ENCODE measurements around the gene MSL2. TPM values are rescaled to one million over a fixed set of nuclear protein-coding genes. Genes with fewer than 3 reads are reported as not detected.
"Not testable (repeated sequence)": the region's sequence is repeated elsewhere in the genome, so short reads cannot be mapped to it uniquely, and the experiment has no call there.

Gene MSL2
- polyA plus RNA-seq, 1 donor (not counting 4 experiments of a cell fraction or from before 2014, with no cell fraction given) = 9.5 TPM

GRCh38 chr3:136232413-136232812 lies 36.3 kb upstream of the MSL2 start:
- dilution Hi-C loops (cut with MboI; ENCODE audit: extremely low pct_ligation_motif_present, low sequenced_read_pairs) = no loop called here
- H3K4me2 ChIP-seq (ENCODE audit: control insufficient read depth, extremely low read depth, insufficient read depth, low read depth, low read length) = no peak overlapping the region
- H3K4me1 ChIP-seq (ENCODE audit: control insufficient read depth, extremely low read depth, insufficient read depth, low read length) = no peaks in the 10 kb centered on the region
- H3K27ac ChIP-seq (ENCODE audit: control insufficient read depth, insufficient read depth, low read length) = no peak overlapping the region
- no peaks in the 10 kb centered on the region for H3K79me2 ChIP-seq (ENCODE audit: control insufficient read depth, insufficient read depth, low read length)
- DNase-seq (ENCODE audit: low read depth, low spot score) (no peak), FAIRE-seq (no peak)
- no peaks in the 10 kb centered on the region for H3K9me3 ChIP-seq (ENCODE audit: control insufficient read depth, low read depth, low read length)
- TF ChIP-seq CTCF (optimal IDR thresholded peaks at IDR 0.05 in 1 of 3, IDR thresholded peaks at IDR 0.05 in 1 of 3, conservative IDR thresholded peaks at IDR 0.05 in 1 of 3; ENCODE audit: extremely low read depth in 1 of 3, insufficient read depth in 2 of 3, low read length in 3 of 3) = no peak
- TF ChIP-seq EZH2 (IDR thresholded peaks at IDR 0.05; ENCODE audit: low read length) = no peak
- H4K20me1 ChIP-seq (ENCODE audit: control insufficient read depth, extremely low read depth, insufficient read depth, low read length) = no peaks in the 10 kb centered on the region
- no peaks in the 10 kb centered on the region for H3K9me1 ChIP-seq (ENCODE audit: control insufficient read depth, extremely low read depth, insufficient read depth, low read length)
- H3K9ac ChIP-seq (ENCODE audit: control insufficient read depth, extremely low read depth, insufficient read depth, low read length) = no peak overlapping the region
- no peak overlapping the region for H3K4me3 ChIP-seq (ENCODE audit: control insufficient read depth in 2 of 3, extremely low read depth in 1 of 3, insufficient read depth in 2 of 3, low read depth in 1 of 3, low read length in 3 of 3)
- H3K36me3 ChIP-seq (ENCODE audit: control insufficient read depth in 2 of 2, extremely low read depth in 1 of 2, insufficient read depth in 2 of 2, low read length in 2 of 2) = no peaks in the 10 kb centered on the region
- H2AFZ ChIP-seq (ENCODE audit: control insufficient read depth, low read length) = no peak overlapping the region
- no peaks in the 10 kb centered on the region for H3K27me3 ChIP-seq (ENCODE audit: control insufficient read depth, extremely low read depth, insufficient read depth, low read length)

- H3K9ac ChIP-seq (ENCODE audit: control insufficient read depth, extremely low read depth, insufficient read depth, low read length); H3K27ac ChIP-seq (ENCODE audit: control insufficient read depth, insufficient read depth, low read length); H3K4me1 ChIP-seq (ENCODE audit: control insufficient read depth, extremely low read depth, insufficient read depth, low read length); H3K27me3 ChIP-seq (ENCODE audit: control insufficient read depth, extremely low read depth, insufficient read depth, low read length); dilution Hi-C loops (cut with MboI; ENCODE audit: extremely low pct_ligation_motif_present, low sequenced_read_pairs); H3K4me3 ChIP-seq (ENCODE audit: control insufficient read depth in 2 of 3, extremely low read depth in 1 of 3, insufficient read depth in 2 of 3, low read depth in 1 of 3, low read length in 3 of 3); DNase-seq (ENCODE audit: low read depth, low spot score); H3K79me2 ChIP-seq (ENCODE audit: control insufficient read depth, insufficient read depth, low read length); H3K9me3 ChIP-seq (ENCODE audit: control insufficient read depth, low read depth, low read length); H3K4me2 ChIP-seq (ENCODE audit: control insufficient read depth, extremely low read depth, insufficient read depth, low read depth, low read length); H3K9me1 ChIP-seq (ENCODE audit: control insufficient read depth, extremely low read depth, insufficient read depth, low read length); H3K36me3 ChIP-seq (ENCODE audit: control insufficient read depth in 2 of 2, extremely low read depth in 1 of 2, insufficient read depth in 2 of 2, low read length in 2 of 2); H2AFZ ChIP-seq (ENCODE audit: control insufficient read depth, low read length); H4K20me1 ChIP-seq (ENCODE audit: control insufficient read depth, extremely low read depth, insufficient read depth, low read length); FAIRE-seq: not testable (repeated sequence)
These were observed 26.6 kb upstream of the MSL2 start for GRCh38 chr3:136222746-136223145.

- Histone ChIP-seq H3K79me2 (ENCODE audit: control insufficient read depth, insufficient read depth, low read length) (no peaks in the 10 kb centered on the region), H3K9me1 (ENCODE audit: control insufficient read depth, extremely low read depth, insufficient read depth, low read length) (no peaks in the 10 kb centered on the region), H3K27ac (ENCODE audit: control insufficient read depth, insufficient read depth, low read length) (no peak overlapping the region), H2AFZ (ENCODE audit: control insufficient read depth, low read length) (no peak overlapping the region), H4K20me1 (ENCODE audit: control insufficient read depth, extremely low read depth, insufficient read depth, low read length) (no peaks in the 10 kb centered on the region), H3K27me3 (ENCODE audit: control insufficient read depth, extremely low read depth, insufficient read depth, low read length) (no peaks in the 10 kb centered on the region), H3K4me3 (ENCODE audit: control insufficient read depth in 2 of 3, extremely low read depth in 1 of 3, insufficient read depth in 2 of 3, low read depth in 1 of 3, low read length in 3 of 3) (no peak overlapping the region), H3K4me2 (ENCODE audit: control insufficient read depth, extremely low read depth, insufficient read depth, low read depth, low read length) (no peak overlapping the region), H3K9ac (ENCODE audit: control insufficient read depth, extremely low read depth, insufficient read depth, low read length) (no peak overlapping the region), H3K4me1 (ENCODE audit: control insufficient read depth, extremely low read depth, insufficient read depth, low read length) (no peaks in the 10 kb centered on the region), H3K36me3 (ENCODE audit: control insufficient read depth in 2 of 2, extremely low read depth in 1 of 2, insufficient read depth in 2 of 2, low read length in 2 of 2) (no peaks in the 10 kb centered on the region), H3K9me3 (ENCODE audit: control insufficient read depth, low read depth, low read length) (no peaks in the 10 kb centered on the region)
- FAIRE-seq (no peak), DNase-seq (ENCODE audit: low read depth, low spot score) (no peak)
- TF ChIP-seq EZH2 (IDR thresholded peaks at IDR 0.05; ENCODE audit: low read length) = no peak
- TF ChIP-seq CTCF (optimal IDR thresholded peaks at IDR 0.05 in 1 of 3, IDR thresholded peaks at IDR 0.05 in 1 of 3, conservative IDR thresholded peaks at IDR 0.05 in 1 of 3; ENCODE audit: extremely low read depth in 1 of 3, insufficient read depth in 2 of 3, low read length in 3 of 3) = no peak
- dilution Hi-C loops (cut with MboI; ENCODE audit: extremely low pct_ligation_motif_present, low sequenced_read_pairs) = no loop called here
These were observed 15.4 kb upstream of the MSL2 start for GRCh38 chr3:136211547-136211946.

All from keratinocyte (primary cell).